GM18867 (cell line): ENCODE data around the gene FAM20B.
A peak's percentile ranks its signal among the peaks of the same experiment; 100 is the strongest.
"Not testable (repeated sequence)": the region's sequence is repeated elsewhere in the genome, so short reads cannot be mapped to it uniquely, and the experiment has no call there.

Source experiments
- ATAC-seq: cut with Tn5 transposase; IDR thresholded peaks from one replicate; pipeline ENCODE4 v1.9.1; 2021; ENCODE audit warnings: mild to moderate bottlenecking, moderate library complexity; ENCODE audit not compliant: unreplicated experiment

FAM20B gene

GRCh38 chr1:179023946-179024650 is 1.6 kb upstream of the FAM20B start:
- no peak for ATAC-seq

- ATAC-seq: peak; percentile 76
These were observed 500 bp downstream of the FAM20B start for GRCh38 chr1:179025975-179026812.

- ATAC-seq: no peak
These were observed 1.3 kb downstream of the FAM20B start for GRCh38 chr1:179026813-179027669.

GRCh38 chr1:179029321-179029759 is 3.6 kb downstream of the FAM20B start:
- ATAC-seq: no peak

- no peak for ATAC-seq
These were observed 4.4 kb downstream of the FAM20B start for GRCh38 chr1:179030130-179030529.

- ATAC-seq: no peak
These were observed 5.0 kb downstream of the FAM20B start for GRCh38 chr1:179030683-179031082.

- no peak for ATAC-seq
These were observed 5.6 kb downstream of the FAM20B start for GRCh38 chr1:179031284-179031683.

GRCh38 chr1:179031855-179032513 is 6.3 kb downstream of the FAM20B start:
- no peak for ATAC-seq

GRCh38 chr1:179034720-179035119 is 9.0 kb downstream of the FAM20B start:
- ATAC-seq: peak; percentile 86

GRCh38 chr1:179036844-179037465 is 11.3 kb downstream of the FAM20B start:
- ATAC-seq: peak; percentile 47

GRCh38 chr1:179038528-179039281 is 13.0 kb downstream of the FAM20B start:
- ATAC-seq: no peak

- ATAC-seq: not testable (repeated sequence)
These were observed 13.9 kb downstream of the FAM20B start for GRCh38 chr1:179039502-179040174.

- not testable (repeated sequence) for ATAC-seq
These were observed 14.5 kb downstream of the FAM20B start for GRCh38 chr1:179040175-179040551.

- no peak for ATAC-seq
These were observed 16.4 kb downstream of the FAM20B start for GRCh38 chr1:179042087-179042486.

- no peak for ATAC-seq
These were observed 17.0 kb downstream of the FAM20B start for GRCh38 chr1:179042700-179043099.

- no peak for ATAC-seq
These were observed 17.6 kb downstream of the FAM20B start for GRCh38 chr1:179043266-179043665.

- no peak for ATAC-seq
These were observed 18.2 kb downstream of the FAM20B start for GRCh38 chr1:179043907-179044306.

- ATAC-seq: no peak
These were observed 21.3 kb downstream of the FAM20B start for GRCh38 chr1:179046808-179047635.
